Measurements from ENCODE around the gene PLD2. TPM values are rescaled to one million over a fixed set of nuclear protein-coding genes. Genes with fewer than 3 reads are reported as not detected.
"Not testable (repeated sequence)": the region's sequence is repeated elsewhere in the genome, so short reads cannot be mapped to it uniquely, and the experiment has no call there.

PLD2 gene
- total RNA-seq, 1 donor from 2014 or later, result 9.5 TPM

- DNase-seq (ENCODE audit: low spot score), result no peak
- intact Hi-C loops (cut with DNase I), result no loop called here
Observed at GRCh38 chr17:4849011-4849536, 42.1 kb downstream of the PLD2 start.

- no peak for DNase-seq (ENCODE audit: low spot score)
Observed at GRCh38 chr17:4850246-4850645, 43.3 kb downstream of the PLD2 start.

GRCh38 chr17:4851084-4851483, 44.1 kb downstream of the PLD2 start:
- intact Hi-C loops (cut with DNase I), result no loop called here
- DNase-seq (ENCODE audit: low spot score), result no peak

More at GRCh38 chr17:4850246-4850645, 43.3 kb downstream of the PLD2 start:
- intact Hi-C loops (cut with DNase I), result no loop called here

- intact Hi-C loops (cut with DNase I), result no loop called here
- DNase-seq (ENCODE audit: low spot score), result no peak
Observed at GRCh38 chr17:4852567-4853207, 45.7 kb downstream of the PLD2 start.

- intact Hi-C loops (cut with DNase I), result no loop called here
Observed at GRCh38 chr17:4853208-4853671, 46.3 kb downstream of the PLD2 start.

GRCh38 chr17:4854111-4854681, 47.2 kb downstream of the PLD2 start:
- intact Hi-C loops (cut with DNase I), result no loop called here
- DNase-seq (ENCODE audit: low spot score), result no peak

More at GRCh38 chr17:4853208-4853671, 46.3 kb downstream of the PLD2 start:
- no peak for DNase-seq (ENCODE audit: low spot score)

GRCh38 chr17:4856271-4856936, 49.5 kb downstream of the PLD2 start:
- no peak for DNase-seq (ENCODE audit: low spot score)

GRCh38 chr17:4856937-4857314, 50.0 kb downstream of the PLD2 start:
- no peak for DNase-seq (ENCODE audit: low spot score)
- intact Hi-C loops (cut with DNase I), result no loop called here

More at GRCh38 chr17:4856271-4856936, 49.5 kb downstream of the PLD2 start:
- intact Hi-C loops (cut with DNase I), result no loop called here

GRCh38 chr17:4857347-4857746, 50.4 kb downstream of the PLD2 start:
- intact Hi-C loops (cut with DNase I); DNase-seq (ENCODE audit: low spot score): not testable (repeated sequence)

GRCh38 chr17:4858068-4858881, 51.3 kb downstream of the PLD2 start:
- no peak for DNase-seq (ENCODE audit: low spot score)
- intact Hi-C loops (cut with DNase I), result loop anchor here (2.0 kb wide), 1 partner anchor 67 kb away; no protein-coding TSS in a partner anchor

- intact Hi-C loops (cut with DNase I), result loop anchor here (2.0 kb wide), 1 partner anchor 68 kb away; no protein-coding TSS in a partner anchor
- DNase-seq (ENCODE audit: low spot score), result peak; percentile 82
Observed at GRCh38 chr17:4858882-4859260, 51.9 kb downstream of the PLD2 start.

- intact Hi-C loops (cut with DNase I), result loop anchor here (2.0 kb wide), 1 partner anchor 69 kb away; no protein-coding TSS in a partner anchor
- no peak for DNase-seq (ENCODE audit: low spot score)
Observed at GRCh38 chr17:4859816-4860625, 53.1 kb downstream of the PLD2 start.

GRCh38 chr17:4860651-4861050, 53.7 kb downstream of the PLD2 start:
- intact Hi-C loops (cut with DNase I), result no loop called here
- DNase-seq (ENCODE audit: low spot score), result no peak

GRCh38 chr17:4861052-4861451, 54.1 kb downstream of the PLD2 start:
- intact Hi-C loops (cut with DNase I), result no loop called here
- DNase-seq (ENCODE audit: low spot score), result no peak

- intact Hi-C loops (cut with DNase I), result no loop called here
- DNase-seq (ENCODE audit: low spot score), result no peak
Observed at GRCh38 chr17:4862720-4863119, 55.8 kb downstream of the PLD2 start.

GRCh38 chr17:4863321-4863720, 56.4 kb downstream of the PLD2 start:
- intact Hi-C loops (cut with DNase I), result no loop called here

GRCh38 chr17:4867535-4867934, 60.6 kb downstream of the PLD2 start:
- DNase-seq (ENCODE audit: low spot score); intact Hi-C loops (cut with DNase I): not testable (repeated sequence)

More at GRCh38 chr17:4863321-4863720, 56.4 kb downstream of the PLD2 start:
- no peak for DNase-seq (ENCODE audit: low spot score)

- DNase-seq (ENCODE audit: low spot score); intact Hi-C loops (cut with DNase I): not testable (repeated sequence)
Observed at GRCh38 chr17:4869058-4869998, 62.4 kb downstream of the PLD2 start.

Measured in cardiac septum (tissue), 1 donor.